Measurements from ENCODE around the gene ZDHHC5. TPM values are rescaled to one million over a fixed set of nuclear protein-coding genes. Genes with fewer than 3 reads are reported as not detected.
"Not testable (repeated sequence)": the region's sequence is repeated elsewhere in the genome, so short reads cannot be mapped to it uniquely, and the experiment has no call there.

Gene ZDHHC5
- total RNA-seq, 4 donors from 2014 or later: 27.2 to 69.7 (median 60.1) TPM

DNA sequence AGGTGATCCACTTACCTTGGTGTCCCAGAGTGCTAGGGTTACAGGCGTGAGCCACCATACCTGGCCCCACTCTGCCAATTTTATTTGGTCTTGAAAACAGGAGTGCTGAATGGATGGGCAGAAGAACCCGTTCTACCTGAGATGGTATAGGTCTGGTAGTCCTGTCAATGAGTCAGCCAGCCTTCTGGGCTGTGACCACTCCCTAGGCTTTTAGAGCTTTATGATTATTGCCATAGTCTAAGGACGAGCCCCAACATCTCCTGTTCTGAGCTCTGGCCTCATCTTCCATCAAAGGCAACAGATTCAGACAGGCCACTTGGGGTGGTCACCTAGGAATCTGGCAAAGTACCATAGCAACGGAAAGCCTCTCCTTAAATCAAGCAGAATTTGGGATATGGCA lies 11.5 kb downstream of the ZDHHC5 start:
- peak in 1 of 3 donors; percentile 56 for DNase-seq
- Histone ChIP-seq H3K27me3 (no peaks in the 10 kb centered on the region), H3K4me1 (peaks cover 0 to 17% (median 0%) of the 10 kb centered on the region in 4 donors), H3K4me3 (no peak overlapping the region), H3K27ac (no peak overlapping the region), H3K36me3 (peaks cover 0 to 39% (median 0%) of the 10 kb centered on the region in 3 donors), H3K9me3 (no peaks in the 10 kb centered on the region)
- TF ChIP-seq, protein P1, sequence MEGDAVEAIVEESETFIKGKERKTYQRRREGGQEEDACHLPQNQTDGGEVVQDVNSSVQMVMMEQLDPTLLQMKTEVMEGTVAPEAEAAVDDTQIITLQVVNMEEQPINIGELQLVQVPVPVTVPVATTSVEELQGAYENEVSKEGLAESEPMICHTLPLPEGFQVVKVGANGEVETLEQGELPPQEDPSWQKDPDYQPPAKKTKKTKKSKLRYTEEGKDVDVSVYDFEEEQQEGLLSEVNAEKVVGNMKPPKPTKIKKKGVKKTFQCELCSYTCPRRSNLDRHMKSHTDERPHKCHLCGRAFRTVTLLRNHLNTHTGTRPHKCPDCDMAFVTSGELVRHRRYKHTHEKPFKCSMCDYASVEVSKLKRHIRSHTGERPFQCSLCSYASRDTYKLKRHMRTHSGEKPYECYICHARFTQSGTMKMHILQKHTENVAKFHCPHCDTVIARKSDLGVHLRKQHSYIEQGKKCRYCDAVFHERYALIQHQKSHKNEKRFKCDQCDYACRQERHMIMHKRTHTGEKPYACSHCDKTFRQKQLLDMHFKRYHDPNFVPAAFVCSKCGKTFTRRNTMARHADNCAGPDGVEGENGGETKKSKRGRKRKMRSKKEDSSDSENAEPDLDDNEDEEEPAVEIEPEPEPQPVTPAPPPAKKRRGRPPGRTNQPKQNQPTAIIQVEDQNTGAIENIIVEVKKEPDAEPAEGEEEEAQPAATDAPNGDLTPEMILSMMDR (IDR thresholded peaks at IDR 0.05): no peak
- TF ChIP-seq POLR2A (IDR thresholded peaks at IDR 0.05): no peak

DNA sequence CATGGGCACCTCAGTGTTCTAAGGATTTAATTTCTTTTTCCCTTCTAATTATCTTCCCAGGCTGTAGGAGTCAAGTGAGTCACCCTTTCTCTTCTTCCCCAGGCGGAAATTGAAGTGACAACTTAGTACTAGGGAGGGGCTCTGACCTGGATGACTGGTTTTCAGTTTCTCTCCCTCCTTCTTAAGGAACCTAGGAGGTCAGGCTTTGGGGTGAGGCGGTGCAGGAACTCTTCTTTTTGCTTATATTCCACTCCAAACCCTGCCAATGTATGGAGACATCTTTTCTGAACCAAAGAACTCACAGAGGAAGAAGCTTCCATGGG lies 12.6 kb downstream of the ZDHHC5 start:
- DNase-seq: no peak
- H3K27me3 ChIP-seq: no peaks in the 10 kb centered on the region
- no peak overlapping the region for H3K4me3 ChIP-seq
- no peak overlapping the region for H3K27ac ChIP-seq
- H3K36me3 ChIP-seq: peaks cover 0 to 40% (median 0%) of the 10 kb centered on the region in 3 donors
- peaks cover 0 to 17% (median 0%) of the 10 kb centered on the region in 4 donors for H3K4me1 ChIP-seq
- TF ChIP-seq POLR2A (IDR thresholded peaks at IDR 0.05): no peak
- TF ChIP-seq, protein P1 (IDR thresholded peaks at IDR 0.05): no peak
- no peaks in the 10 kb centered on the region for H3K9me3 ChIP-seq

DNA sequence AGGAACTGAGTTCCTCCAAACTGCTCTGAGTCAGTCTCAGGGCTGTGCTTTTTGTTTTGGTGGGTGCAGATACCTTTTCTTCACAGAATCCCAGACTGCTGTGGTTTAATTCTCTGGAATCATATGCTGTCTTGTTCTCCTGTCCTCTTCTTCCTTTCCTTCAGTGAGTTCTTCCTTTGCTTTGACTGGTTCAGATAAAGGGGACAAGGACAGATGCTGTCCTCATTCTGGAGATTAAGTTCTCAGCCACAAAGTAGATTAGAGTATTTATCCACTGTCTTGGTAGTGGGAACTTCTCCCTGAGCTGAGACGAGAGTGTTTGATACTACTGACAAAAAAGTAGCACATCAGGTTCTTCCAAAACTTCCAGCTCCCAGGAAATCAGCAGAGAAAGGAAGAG lies 13.3 kb downstream of the ZDHHC5 start:
- H3K9me3 ChIP-seq: no peaks in the 10 kb centered on the region
- DNase-seq: no peak
- TF ChIP-seq, protein P1 (IDR thresholded peaks at IDR 0.05): no peak
- no peak for TF ChIP-seq POLR2A (IDR thresholded peaks at IDR 0.05)
- H3K27me3 ChIP-seq: no peaks in the 10 kb centered on the region
- peaks cover 0 to 17% (median 0%) of the 10 kb centered on the region in 4 donors for H3K4me1 ChIP-seq
- H3K4me3 ChIP-seq: no peak overlapping the region
- peaks cover 0 to 42% (median 0%) of the 10 kb centered on the region in 3 donors for H3K36me3 ChIP-seq
- no peak overlapping the region for H3K27ac ChIP-seq

DNA sequence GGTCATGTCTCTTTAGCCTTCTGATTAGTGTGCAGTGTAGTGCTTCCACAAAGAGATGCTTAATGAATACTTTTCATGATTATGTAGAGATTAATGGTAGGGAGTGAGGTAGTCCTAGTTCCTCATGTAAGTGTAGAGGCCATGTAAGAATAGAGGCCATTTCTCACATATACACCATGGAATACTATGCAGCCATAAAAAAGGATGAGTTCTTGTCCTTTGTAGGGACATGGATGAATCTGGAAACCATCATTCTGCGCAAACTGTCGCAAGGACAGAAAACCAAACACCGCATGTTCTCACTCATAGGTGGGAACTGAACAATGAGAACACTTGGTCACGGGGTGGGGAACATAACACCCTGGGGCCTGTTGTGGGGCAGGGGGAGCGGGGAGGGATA lies 22.6 kb downstream of the ZDHHC5 start:
- DNase-seq, H3K9me3 ChIP-seq, H3K4me3 ChIP-seq, H3K4me1 ChIP-seq, H3K27me3 ChIP-seq, H3K27ac ChIP-seq: not testable (repeated sequence)
- H3K36me3 ChIP-seq: peaks cover 0 to 98% (median 0%) of the 10 kb centered on the region in 3 donors

DNA sequence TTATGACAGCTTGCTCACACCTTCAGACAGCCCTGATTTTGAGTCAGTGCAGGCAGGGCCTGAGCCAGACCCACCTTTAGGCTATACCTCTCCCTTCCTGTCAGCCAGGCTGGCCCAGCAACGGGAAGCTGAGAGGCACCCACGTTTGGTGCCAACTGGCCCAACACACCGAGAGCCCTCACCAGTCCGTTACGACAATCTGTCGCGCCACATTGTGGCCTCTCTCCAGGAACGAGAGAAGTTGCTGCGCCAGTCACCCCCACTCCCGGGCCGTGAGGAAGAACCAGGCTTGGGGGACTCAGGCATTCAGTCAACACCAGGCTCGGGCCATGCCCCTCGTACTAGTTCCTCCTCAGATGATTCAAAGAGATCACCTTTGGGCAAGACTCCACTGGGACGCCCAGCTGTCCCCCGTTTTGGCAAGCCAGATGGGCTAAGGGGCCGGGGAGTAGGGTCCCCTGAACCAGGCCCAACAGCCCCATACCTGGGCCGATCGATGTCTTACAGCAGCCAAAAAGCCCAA lies 31.0 kb downstream of the ZDHHC5 start:
- Histone ChIP-seq H3K4me3 (no peak overlapping the region), H3K4me1 (no peaks in the 10 kb centered on the region), H3K9me3 (no peaks in the 10 kb centered on the region), H3K36me3 (peaks cover 0 to 86% (median 0%) of the 10 kb centered on the region in 3 donors), H3K27me3 (no peaks in the 10 kb centered on the region), H3K27ac (no peak overlapping the region)
- TF ChIP-seq POLR2A (IDR thresholded peaks at IDR 0.05): no peak
- TF ChIP-seq, protein P1 (IDR thresholded peaks at IDR 0.05): no peak
- no peak for DNase-seq

DNA sequence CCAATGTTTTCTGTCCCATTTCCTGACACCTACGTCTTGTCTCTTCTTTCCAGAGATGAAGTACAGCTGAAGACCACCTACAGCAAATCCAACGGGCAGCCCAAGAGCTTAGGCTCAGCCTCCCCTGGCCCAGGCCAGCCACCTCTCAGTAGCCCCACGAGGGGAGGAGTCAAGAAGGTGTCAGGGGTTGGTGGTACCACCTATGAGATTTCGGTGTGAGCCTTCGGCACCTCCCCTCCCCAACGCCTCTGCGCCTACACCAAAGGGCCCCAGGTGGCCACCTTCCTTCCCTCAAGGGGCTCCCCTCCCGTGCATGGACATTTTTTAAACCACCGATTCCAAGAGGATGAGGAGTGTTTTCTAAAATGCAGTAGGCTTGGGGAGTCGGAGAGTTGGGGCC lies 31.9 kb downstream of the ZDHHC5 start:
- no peak for DNase-seq
- Histone ChIP-seq H3K36me3 (peaks cover 0 to 85% (median 0%) of the 10 kb centered on the region in 3 donors), H3K27me3 (no peaks in the 10 kb centered on the region), H3K4me3 (no peak overlapping the region), H3K4me1 (no peaks in the 10 kb centered on the region), H3K9me3 (no peaks in the 10 kb centered on the region), H3K27ac (no peak overlapping the region)
- TF ChIP-seq, protein P1 (IDR thresholded peaks at IDR 0.05): no peak
- no peak for TF ChIP-seq POLR2A (IDR thresholded peaks at IDR 0.05)

Data from Peyer's patch (tissue), 4 donors.